GM13976 (cell line): ENCODE results near the gene RGP1.

Experiments used
- DNase-seq: peaks from one replicate; pipeline ENCODE4 v3.0.0; 2012; ENCODE audit warnings: low spot score
- in situ Hi-C: fragments of 300-500 bp; cut with MboI; formaldehyde crosslinking; loops from one replicate; pipeline ENCODE4 v1.12.0; 2022; ENCODE audit warnings: low sequenced_read_pairs, mixed read lengths, inconsistent platforms; ENCODE audit not compliant: unreplicated experiment
- TF ChIP-seq, protein P1 (sequence below): IDR thresholded peaks from 2 replicates; pipeline ENCODE4 v1.5.1; 2012; ENCODE audit warnings: borderline replicate concordance, mild to moderate bottlenecking; ENCODE audit not compliant: insufficient read depth; ENCODE audit errors: extremely low read depth, missing control alignments, control extremely low read depth

The RGP1 gene

GRCh38 chr9:35771534-35771933 lies 22.4 kb downstream of the RGP1 start:
- in situ Hi-C loops = no loop called here
- DNase-seq = no peak
- TF ChIP-seq, protein P1, sequence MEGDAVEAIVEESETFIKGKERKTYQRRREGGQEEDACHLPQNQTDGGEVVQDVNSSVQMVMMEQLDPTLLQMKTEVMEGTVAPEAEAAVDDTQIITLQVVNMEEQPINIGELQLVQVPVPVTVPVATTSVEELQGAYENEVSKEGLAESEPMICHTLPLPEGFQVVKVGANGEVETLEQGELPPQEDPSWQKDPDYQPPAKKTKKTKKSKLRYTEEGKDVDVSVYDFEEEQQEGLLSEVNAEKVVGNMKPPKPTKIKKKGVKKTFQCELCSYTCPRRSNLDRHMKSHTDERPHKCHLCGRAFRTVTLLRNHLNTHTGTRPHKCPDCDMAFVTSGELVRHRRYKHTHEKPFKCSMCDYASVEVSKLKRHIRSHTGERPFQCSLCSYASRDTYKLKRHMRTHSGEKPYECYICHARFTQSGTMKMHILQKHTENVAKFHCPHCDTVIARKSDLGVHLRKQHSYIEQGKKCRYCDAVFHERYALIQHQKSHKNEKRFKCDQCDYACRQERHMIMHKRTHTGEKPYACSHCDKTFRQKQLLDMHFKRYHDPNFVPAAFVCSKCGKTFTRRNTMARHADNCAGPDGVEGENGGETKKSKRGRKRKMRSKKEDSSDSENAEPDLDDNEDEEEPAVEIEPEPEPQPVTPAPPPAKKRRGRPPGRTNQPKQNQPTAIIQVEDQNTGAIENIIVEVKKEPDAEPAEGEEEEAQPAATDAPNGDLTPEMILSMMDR = no peak

DNA sequence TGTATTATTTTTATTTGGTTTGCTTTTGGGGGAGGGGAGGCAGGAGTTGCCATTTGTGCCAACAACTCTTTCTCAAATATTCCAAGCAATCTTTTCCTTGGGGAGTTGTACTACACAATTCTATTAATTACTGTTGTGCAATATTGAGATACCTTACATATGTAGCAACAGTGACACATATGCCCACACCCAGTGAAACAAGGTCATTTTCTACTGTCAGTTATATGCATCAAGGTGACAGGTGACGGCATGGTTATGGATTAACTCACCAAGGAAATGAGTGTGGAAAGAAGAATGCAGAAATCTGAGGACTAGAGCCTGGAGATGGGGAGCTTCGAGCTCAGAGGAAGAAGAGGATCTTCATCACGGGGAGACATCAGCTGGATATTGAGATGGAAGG lies 22.9 kb downstream of the RGP1 start:
- no peak for DNase-seq
- in situ Hi-C loops = no loop called here
- TF ChIP-seq, protein P1 = no peak

GRCh38 chr9:35774907-35775635 lies 26.0 kb downstream of the RGP1 start:
- in situ Hi-C loops = no loop called here
- DNase-seq = no peak
- TF ChIP-seq, protein P1 = no peak

GRCh38 chr9:35776018-35776417 lies 26.9 kb downstream of the RGP1 start:
- DNase-seq = no peak
- in situ Hi-C loops = no loop called here
- TF ChIP-seq, protein P1 = no peak

DNA sequence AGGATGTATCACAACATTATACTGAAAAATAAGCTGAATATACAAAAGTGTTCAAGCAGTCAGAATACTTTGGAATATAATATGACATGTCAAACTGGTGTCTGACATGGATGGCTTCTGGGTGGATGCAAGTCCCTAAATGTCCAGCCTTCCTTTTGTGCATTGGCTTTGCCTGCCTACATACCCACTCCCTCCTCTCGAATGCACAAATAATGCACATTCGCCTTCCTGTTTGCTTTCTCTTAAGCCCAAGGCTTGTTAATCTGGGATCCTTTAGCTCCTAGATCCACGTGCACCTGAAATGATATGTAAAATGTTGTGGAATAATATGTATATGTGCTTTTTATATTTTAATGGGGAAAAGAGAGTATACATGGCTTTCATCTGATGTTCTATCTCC lies 29.4 kb downstream of the RGP1 start:
- DNase-seq = no peak
- in situ Hi-C loops = no loop called here
- TF ChIP-seq, protein P1 = no peak

DNA sequence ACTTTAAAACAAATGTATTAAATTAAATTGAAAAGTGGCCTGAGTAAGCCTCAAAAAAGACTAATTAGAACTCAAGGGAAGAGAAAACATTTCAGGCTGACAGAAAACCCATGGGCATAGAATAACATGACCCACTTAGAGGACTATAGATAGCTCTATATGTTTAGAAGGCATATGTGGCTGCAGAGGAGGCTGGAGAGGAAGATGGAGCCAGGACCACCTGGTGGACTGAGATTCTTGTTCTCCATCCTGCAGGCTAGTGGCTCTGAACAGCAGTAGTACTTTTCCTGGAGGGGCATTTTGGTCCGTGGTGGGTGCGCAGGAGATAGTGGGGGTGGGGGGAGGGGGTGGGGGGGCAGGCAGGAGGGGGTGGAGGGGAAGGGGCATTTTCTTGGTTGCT lies 32.0 kb downstream of the RGP1 start:
- no peak for DNase-seq
- in situ Hi-C loops = no loop called here
- TF ChIP-seq, protein P1 = no peak

- no peak for DNase-seq
- TF ChIP-seq, protein P1 = no peak
- in situ Hi-C loops = no loop called here
Measured at GRCh38 chr9:35783418-35783817, 34.3 kb downstream of the RGP1 start.
